ENCODE results near the gene CDH4.
A peak's percentile ranks its signal among the peaks of the same experiment; 100 is the strongest.

Gene CDH4

DNA sequence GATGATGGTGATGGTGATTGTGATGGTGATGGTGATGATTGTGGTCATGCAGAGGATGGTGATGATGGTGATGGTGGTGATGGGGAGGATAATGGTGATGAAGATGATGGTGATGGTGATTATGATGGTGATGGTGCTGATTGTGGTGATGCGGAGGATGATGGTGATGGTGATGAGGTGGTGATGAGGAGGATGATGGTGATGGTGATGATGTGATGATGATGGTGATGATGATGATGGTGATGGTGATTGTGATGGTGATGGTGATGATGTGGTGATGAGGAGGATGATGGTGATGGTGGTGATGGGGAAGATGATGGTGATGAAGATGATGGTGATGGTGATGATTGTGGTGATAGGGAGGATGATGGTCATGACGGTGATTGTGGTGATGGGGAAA lies 333.7 kb downstream of the CDH4 start:
- CTCF ChIA-PET, result interaction anchor here (1.5 kb wide), 1 partner anchor 24 kb away, joined by 3 read pairs; no protein-coding TSS in a partner anchor

DNA sequence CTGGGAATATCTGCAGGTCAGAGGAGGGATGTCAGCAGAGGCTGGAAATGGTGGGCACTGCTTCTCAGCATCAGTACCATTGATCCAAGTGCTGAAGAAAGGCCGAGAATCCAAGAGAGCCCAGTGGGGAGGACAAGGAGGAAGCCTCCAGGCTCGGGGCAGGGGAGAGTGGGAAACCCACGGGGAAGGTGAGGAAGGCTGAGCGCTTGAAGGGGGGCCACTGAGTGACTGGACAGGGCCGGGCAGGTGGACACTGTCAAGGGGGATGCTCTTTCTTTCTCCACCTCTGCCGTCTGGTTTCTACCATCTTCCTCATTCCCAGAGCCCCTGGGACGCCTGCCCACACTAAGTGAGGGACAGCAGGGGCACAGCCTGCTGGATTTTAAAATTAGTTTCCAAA lies 335.0 kb downstream of the CDH4 start:
- DNase-seq (ENCODE audit: low spot score), result no peak
- TF ChIP-seq, protein P1, sequence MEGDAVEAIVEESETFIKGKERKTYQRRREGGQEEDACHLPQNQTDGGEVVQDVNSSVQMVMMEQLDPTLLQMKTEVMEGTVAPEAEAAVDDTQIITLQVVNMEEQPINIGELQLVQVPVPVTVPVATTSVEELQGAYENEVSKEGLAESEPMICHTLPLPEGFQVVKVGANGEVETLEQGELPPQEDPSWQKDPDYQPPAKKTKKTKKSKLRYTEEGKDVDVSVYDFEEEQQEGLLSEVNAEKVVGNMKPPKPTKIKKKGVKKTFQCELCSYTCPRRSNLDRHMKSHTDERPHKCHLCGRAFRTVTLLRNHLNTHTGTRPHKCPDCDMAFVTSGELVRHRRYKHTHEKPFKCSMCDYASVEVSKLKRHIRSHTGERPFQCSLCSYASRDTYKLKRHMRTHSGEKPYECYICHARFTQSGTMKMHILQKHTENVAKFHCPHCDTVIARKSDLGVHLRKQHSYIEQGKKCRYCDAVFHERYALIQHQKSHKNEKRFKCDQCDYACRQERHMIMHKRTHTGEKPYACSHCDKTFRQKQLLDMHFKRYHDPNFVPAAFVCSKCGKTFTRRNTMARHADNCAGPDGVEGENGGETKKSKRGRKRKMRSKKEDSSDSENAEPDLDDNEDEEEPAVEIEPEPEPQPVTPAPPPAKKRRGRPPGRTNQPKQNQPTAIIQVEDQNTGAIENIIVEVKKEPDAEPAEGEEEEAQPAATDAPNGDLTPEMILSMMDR (conservative IDR thresholded peaks at IDR 0.05; ENCODE audit: low read depth), result no peak
- ChIA-PET CTCF (interaction anchor here (0.6 kb wide), 1 partner anchor 11 kb away, joined by 3 read pairs; no protein-coding TSS in a partner anchor), POLR2A (ENCODE audit: low non-redundant PET) (no interaction called here)
- no peak overlapping the region for H3K27ac ChIP-seq

More for the DNA sequence above, 333.7 kb downstream of the CDH4 start:
- POLR2A ChIA-PET (ENCODE audit: low non-redundant PET), result no interaction called here
- DNase-seq (ENCODE audit: low spot score), result no peak
- no peak overlapping the region for H3K27ac ChIP-seq
- TF ChIP-seq, protein P1 (conservative IDR thresholded peaks at IDR 0.05; ENCODE audit: low read depth), result no peak

DNA sequence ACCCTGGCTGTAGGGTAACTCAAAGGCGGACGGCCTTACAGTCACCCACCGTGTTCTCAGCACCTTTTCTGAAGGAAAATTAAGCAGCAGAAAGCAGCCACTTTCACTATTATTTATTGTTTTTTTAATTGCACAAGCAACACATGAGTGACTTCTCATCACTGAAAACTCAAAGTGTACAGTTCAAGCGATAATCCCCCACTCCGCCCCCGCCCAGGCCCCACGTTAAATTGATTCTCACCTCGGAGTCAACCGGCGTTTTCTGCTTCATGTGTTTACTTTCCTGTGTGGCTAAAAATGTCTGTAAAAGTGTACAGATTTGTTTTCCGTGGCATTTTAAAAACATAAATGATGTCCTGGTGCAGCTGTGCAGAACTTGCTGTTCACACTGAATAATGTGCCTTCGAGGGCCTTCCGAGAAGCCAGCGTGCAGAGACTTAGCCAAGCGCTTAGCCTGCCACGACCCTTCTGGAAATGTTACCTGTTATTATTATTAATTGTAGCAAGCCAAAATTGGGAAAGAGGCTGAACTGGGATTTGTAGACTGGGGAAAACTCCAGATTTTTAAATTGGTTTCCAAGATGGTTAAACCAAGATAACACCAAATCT lies 335.7 kb downstream of the CDH4 start:
- TF ChIP-seq, protein P1 (conservative IDR thresholded peaks at IDR 0.05; ENCODE audit: low read depth), result no peak
- H3K27ac ChIP-seq, result no peak overlapping the region
- CTCF ChIA-PET, result interaction anchor here (0.6 to 0.7 kb wide), 3 partner anchors 10 to 388 kb away, joined by 3 to 4 read pairs (median 3); no protein-coding TSS in a partner anchor
- POLR2A ChIA-PET (ENCODE audit: low non-redundant PET), result no interaction called here
- DNase-seq (ENCODE audit: low spot score), result no peak

DNA sequence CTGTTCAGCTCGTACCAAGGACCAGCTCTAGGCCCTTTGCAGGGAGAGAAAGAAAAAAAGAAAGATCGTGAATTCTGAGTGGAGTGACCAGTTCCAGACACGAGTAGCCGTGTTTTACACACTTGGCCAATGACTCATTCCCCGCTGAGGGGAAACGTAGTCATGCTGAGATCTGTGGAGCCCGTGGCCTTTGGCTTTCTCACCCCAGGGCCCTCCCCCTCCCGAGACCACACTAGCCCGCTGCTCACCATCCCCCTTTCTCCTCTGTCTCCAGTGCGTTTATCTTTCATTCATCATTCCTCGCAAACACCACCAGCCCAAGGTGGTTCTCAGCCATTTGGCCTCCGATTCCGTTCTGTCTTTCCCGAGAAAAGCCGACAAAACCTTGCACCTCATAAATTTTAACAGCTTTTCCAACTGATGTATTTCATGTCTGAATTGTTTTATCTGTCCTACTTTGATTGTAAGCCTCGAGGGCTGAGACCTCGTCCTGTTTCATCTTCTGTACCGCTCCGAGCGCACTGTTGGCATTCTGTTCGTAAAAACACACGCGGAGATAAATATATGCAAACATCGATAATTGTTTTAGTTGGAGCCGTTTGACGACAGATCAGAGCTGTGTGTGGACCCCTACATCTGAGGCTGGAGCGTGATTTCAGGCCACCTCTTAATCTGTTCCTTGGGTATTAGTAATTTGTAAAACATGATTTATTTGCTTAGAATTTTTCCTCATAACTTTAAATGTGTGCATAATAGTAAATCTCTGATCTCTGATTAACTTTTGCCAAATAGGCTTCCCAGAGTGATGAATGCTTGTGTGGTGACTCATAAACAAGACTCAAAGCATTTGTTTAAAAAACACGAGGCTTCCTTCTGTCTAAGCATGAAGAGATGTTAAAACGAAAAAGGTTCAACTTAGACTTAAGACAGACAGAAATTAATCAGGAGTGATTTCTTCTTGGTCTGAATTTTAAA lies 336.6 kb downstream of the CDH4 start:
- TF ChIP-seq, protein P1 (conservative IDR thresholded peaks at IDR 0.05; ENCODE audit: low read depth), result no peak
- peak overlapping the region; percentile 11; the same call in 1 of the 2 replicates for H3K27ac ChIP-seq
- ChIA-PET POLR2A (ENCODE audit: low non-redundant PET) (no interaction called here), CTCF (interaction anchor here (0.6 to 0.7 kb wide), 5 partner anchors 14 to 387 kb away, joined by 3 to 8 read pairs (median 4); no protein-coding TSS in a partner anchor)
- peak; percentile 79 for DNase-seq (ENCODE audit: low spot score)

DNA sequence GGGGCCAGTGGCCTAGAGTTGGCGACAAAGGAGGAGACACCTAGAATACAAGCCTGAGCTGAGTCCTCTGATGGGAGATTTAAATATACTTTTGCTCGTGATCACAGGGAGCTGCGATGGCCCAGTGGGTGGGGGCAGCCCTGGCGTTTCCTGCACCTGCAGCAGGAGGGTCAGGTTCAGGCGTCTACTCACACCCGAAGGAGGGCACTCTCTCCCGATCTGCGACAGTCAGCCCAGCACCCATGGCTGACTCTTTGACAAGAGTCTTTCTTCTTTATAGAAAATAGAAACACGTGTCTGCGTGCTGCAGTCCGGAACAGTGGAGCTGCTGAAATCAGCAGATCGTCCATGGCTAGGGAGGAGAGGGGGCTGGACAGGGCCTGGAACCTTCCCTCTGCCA lies 338.2 kb downstream of the CDH4 start:
- ChIA-PET POLR2A (ENCODE audit: low non-redundant PET) (no interaction called here), CTCF (interaction anchor here (0.6 to 0.8 kb wide), 2 partner anchors 11 to 361 kb away, joined by 3 read pairs; no protein-coding TSS in a partner anchor)
- no peak for DNase-seq (ENCODE audit: low spot score)
- no peak overlapping the region for H3K27ac ChIP-seq
- TF ChIP-seq, protein P1 (conservative IDR thresholded peaks at IDR 0.05; ENCODE audit: low read depth), result no peak

DNA sequence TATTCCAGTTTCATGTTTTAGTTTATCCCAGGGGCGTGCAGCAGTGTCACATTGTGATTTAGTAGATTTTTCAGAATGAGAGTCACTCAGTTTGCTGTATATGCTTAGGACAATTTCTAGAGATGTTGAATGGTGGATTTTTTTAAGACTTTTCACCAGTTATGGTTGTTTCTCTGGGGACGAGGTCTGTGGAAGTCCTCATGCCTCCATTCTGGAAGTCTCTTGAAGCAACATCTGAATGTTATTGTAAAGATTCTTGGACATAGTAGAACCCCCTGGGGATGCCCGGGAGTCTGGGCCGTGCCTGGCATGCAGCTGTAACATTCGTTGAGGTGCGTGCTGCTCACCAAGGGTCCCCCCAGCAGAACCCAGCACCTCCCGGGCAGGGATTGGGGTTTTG lies 341.5 kb downstream of the CDH4 start:
- TF ChIP-seq, protein P1 (conservative IDR thresholded peaks at IDR 0.05; ENCODE audit: low read depth), result no peak
- no peak for DNase-seq (ENCODE audit: low spot score)
- CTCF ChIA-PET, result no interaction called here
- no peak overlapping the region for H3K27ac ChIP-seq
- POLR2A ChIA-PET (ENCODE audit: low non-redundant PET), result no interaction called here
